HFF-Myc (cell line): ENCODE data around the gene THADA.

ENCODE experiments used
- DNase-seq: peaks from one replicate; pipeline ENCODE4 v3.0.0-alpha.2; 2011; ENCODE audit warnings: low read depth; ENCODE audit errors: extremely low read depth
- H3K4me3 ChIP-seq: replicated peaks from 2 replicates; pipeline ENCODE4 v1.5.1; 2011; ENCODE audit warnings: low read depth, mild to moderate bottlenecking, control low read depth, low read length
- TF ChIP-seq, protein P1 (sequence below): IDR thresholded peaks from 2 replicates; pipeline ENCODE4 v1.5.1; 2012; ENCODE audit warnings: mild to moderate bottlenecking, low read depth, low read length, control low read depth; ENCODE audit errors: missing control alignments

THADA gene

DNA sequence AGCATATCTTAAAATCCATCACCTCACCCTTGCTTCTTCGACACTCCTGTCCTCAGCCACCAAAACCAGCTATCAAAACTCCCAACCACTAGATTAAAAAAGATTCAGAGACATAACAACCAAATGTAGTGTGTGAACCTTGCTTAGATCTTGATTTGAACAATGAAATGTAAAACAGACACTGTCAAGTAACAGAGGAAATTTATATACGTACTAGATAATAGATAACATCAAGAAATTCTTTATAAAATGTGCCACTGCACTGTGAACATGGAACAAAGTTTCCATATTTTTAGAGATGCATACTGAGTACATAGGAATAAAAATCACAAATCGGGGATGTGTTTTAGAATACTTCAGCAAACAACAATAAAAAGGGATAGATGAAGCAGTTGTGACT, 86.0 kb downstream of the THADA start:
- no peak for DNase-seq
- TF ChIP-seq, protein P1, sequence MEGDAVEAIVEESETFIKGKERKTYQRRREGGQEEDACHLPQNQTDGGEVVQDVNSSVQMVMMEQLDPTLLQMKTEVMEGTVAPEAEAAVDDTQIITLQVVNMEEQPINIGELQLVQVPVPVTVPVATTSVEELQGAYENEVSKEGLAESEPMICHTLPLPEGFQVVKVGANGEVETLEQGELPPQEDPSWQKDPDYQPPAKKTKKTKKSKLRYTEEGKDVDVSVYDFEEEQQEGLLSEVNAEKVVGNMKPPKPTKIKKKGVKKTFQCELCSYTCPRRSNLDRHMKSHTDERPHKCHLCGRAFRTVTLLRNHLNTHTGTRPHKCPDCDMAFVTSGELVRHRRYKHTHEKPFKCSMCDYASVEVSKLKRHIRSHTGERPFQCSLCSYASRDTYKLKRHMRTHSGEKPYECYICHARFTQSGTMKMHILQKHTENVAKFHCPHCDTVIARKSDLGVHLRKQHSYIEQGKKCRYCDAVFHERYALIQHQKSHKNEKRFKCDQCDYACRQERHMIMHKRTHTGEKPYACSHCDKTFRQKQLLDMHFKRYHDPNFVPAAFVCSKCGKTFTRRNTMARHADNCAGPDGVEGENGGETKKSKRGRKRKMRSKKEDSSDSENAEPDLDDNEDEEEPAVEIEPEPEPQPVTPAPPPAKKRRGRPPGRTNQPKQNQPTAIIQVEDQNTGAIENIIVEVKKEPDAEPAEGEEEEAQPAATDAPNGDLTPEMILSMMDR = no peak
- no peak overlapping the region for H3K4me3 ChIP-seq

DNA sequence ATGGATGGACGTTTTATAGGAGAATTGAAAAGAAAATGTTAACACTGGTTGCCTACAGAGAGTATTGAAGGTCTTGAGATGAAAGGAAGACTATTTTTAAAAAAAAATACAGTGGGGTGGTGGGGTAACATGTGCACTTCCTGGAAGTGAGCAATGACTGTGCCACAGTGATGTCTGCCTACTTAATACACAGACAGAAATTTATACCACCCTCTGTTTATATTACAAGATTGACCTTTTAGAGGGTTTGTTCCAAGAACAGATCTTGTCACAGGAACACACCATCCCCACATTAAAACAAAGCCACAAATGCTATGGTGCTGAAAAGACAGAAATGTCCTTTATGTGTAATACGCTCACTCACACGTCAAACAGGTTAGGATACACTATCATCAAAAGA, 87.6 kb downstream of the THADA start:
- no peak for DNase-seq
- no peak overlapping the region for H3K4me3 ChIP-seq
- TF ChIP-seq, protein P1 = no peak

DNA sequence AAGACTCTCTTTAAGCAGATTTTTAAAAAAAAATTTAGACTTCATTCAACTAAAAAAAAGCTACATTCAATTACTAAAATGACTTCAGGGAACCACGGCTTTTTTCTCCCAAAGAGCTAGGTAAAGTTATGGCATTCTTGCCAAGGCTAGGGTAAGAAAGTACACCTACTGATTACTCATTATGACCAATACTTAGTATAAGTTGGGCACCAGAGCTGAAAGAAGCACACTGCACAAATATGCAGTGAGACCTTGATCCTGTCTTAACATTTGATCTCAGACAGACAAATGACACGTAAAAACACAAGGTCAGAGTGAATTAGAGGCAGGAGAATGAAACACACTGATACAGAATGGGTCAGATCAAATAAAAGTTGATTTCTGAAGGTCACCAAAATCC, 88.7 kb downstream of the THADA start:
- H3K4me3 ChIP-seq = no peak overlapping the region
- no peak for DNase-seq
- TF ChIP-seq, protein P1 = no peak

DNA sequence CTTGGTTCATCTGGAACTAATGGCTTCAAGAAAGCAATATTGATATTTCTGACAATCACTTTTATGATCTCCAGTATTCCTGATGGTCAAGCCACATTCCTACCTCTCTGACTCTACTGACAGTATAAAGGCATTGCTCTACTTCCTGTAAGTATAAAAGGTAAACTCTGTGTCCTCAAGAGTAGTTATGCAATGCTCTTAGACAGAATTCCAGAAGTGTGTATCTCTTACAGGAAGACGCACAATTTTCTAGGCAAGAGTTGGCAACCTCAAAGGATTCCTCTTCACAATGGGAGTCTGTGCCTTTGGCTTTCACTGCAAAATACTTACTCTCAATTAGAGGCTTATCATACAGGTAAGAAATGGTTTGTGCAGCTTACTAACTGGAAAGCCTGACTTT, 100.1 kb downstream of the THADA start:
- DNase-seq = no peak
- no peak overlapping the region for H3K4me3 ChIP-seq
- TF ChIP-seq, protein P1 = no peak

DNA sequence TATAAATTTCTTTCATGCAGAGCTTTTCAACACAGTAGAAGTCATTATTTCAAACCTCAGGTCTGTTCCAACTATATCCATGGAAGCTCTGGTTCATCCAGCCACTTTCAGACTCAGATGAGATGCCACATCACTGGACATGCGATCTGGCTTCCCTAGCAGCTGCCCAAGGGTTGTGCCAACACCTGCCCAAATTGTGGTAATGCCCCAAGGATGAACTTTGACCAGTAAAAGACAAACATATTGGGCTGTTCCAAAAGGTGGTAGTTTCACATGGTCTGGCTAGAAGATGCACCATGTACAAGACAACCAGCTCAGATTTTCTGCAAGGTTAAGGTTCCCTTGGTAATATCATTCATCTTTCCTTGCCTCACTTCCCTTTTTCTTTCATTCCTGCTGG, 101.9 kb downstream of the THADA start:
- H3K4me3 ChIP-seq = no peak overlapping the region
- TF ChIP-seq, protein P1 = no peak
- no peak for DNase-seq

DNA sequence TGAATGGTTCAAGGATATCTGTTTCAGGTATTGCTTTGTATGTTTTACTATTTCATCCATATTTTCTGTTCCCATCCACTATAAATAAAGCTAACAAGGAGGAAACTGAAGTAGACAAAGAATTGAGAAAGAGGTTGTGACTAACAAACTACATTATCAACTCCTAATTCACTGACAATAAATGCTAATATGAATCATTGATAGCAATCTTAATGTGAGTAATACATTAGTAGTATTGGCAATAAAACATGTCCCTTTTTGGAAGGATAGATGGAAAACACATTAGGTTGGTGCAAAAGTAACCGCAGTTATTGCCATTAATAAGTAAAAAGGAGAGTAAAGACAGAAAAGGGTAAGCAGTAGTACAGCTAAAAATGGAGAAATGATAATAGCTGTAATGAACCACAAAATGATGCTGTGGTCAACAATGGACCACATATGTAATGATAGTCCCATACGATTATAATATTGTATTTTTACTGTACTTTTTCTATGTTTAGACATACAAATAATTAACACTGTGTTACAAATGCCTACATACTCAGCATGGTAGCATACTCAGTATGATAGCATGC, 104.7 kb downstream of the THADA start:
- DNase-seq = no peak
- no peak overlapping the region for H3K4me3 ChIP-seq
- TF ChIP-seq, protein P1 = no peak

DNA sequence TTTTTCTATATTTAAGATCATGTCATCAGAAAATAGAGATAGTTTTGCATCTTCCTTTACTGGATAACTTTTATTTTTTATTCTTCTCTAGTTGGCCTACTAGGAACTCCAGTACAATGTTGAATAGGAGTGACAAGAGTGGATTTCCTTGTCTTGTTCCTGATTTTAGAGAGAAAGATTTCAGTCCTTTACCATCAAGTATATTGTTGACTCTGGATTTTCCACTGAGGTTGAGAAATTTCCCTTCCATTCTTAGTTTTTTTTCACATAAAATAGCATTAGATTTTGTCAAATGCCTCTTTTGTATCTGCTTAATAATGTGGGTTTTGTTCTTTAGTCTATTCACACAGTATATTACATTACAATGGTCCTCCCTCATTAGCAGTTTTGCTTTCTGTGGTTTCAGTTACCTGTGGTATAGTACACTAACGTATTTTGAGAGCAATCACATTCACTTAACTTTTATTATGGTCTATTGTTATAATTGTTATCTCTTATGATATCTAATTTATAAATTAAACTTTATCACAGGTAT, 105.5 kb downstream of the THADA start:
- no peak overlapping the region for H3K4me3 ChIP-seq
- TF ChIP-seq, protein P1 = no peak
- DNase-seq = no peak
